Psoas muscle (tissue), 8 donors: ENCODE measurements around the gene DENND4C. TPM values are rescaled to one million over a fixed set of nuclear protein-coding genes. Genes with fewer than 3 reads are reported as not detected.

Experiments
- ATAC-seq, 4 donors: fragments of 200-7000 bp; cut with Tn5 transposase; one replicate each; pipeline ENCODE4 v1.9.1; 2020; ENCODE audit warnings: moderate library complexity in 3 of 4, mild to moderate bottlenecking in 2 of 4
- DNase-seq, 2 donors: peaks; one replicate each; pipeline ENCODE4 v3.0.0-alpha.2; 2020
- H3K27ac ChIP-seq: fragments of 200-600 bp; one replicate; pipeline ENCODE4 v1.8.0; 2022
- H3K27me3 ChIP-seq, 3 donors: fragments of 200-600 bp in 1 of 3; one replicate each; pipeline versions ENCODE4 v1.6.1 to v1.8.0; 2013 to 2022; ENCODE audit warnings: low read length in 2 of 3, mild to moderate bottlenecking in 2 of 3, moderate library complexity in 1 of 3; ENCODE audit not compliant: insufficient read depth in 3 of 3
- H3K36me3 ChIP-seq, 2 donors: fragments of 200-600 bp in 1 of 2; one replicate each; pipeline versions ENCODE4 v1.6.1 to v1.8.0; 2013 to 2022; ENCODE audit warnings: low read depth in 1 of 2, mild to moderate bottlenecking in 1 of 2, moderate library complexity in 1 of 2; ENCODE audit not compliant: insufficient read depth in 1 of 2
- H3K4me1 ChIP-seq: fragments of 200-600 bp; one replicate; pipeline ENCODE4 v1.8.0; 2022
- H3K4me3 ChIP-seq: fragments of 200-600 bp; one replicate; pipeline ENCODE4 v1.8.0; 2022; ENCODE audit warnings: mild to moderate bottlenecking
- H3K9me3 ChIP-seq: fragments of 200-600 bp; one replicate; pipeline ENCODE4 v1.8.0; 2022
- WGBS, 3 donors: extraction: QIAGEN DNeasy Blood & Tissue Kit; methylation state at CpG; one replicate each; pipeline versions ENCODE4 v1.1.6 to v1.1.7; 2013; 5-methylcytosine and 5-hydroxymethylcytosine counted together
- intact Hi-C, 2 donors: fragments of 100-400 bp; cut with DNase I; formaldehyde crosslinking; loops; one replicate each; pipeline versions ENCODE4 v1.11.0 to v1.14.2; 2022
- polyA plus RNA-seq, 3 donors: library from polyadenylated mRNA; stranded (reverse); fragments of 200-250 nt; gene quantifications; one replicate each; pipeline ENCODE4 v1.2.3, GENCODE V29; 2013
- total RNA-seq, 4 donors: library from RNA; stranded (reverse); fragmentation: NEBNext Ultra II Directional in 2 of 4; extraction: Animal tissue kit (Norgen Biotek cat#: 25700) in 2 of 4; gene quantifications; one replicate each; pipeline versions ENCODE4 v1.2.1 to v1.2.4, GENCODE V29; 2021 to 2023
- TF ChIP-seq, protein P1 (sequence below): fragments of 200-600 bp; IDR thresholded peaks from one replicate; pipeline ENCODE4 v1.8.0; 2022; ENCODE audit warnings: antibody characterized with exemption
- donor health status: healthy with polysubstance abuse.
- donor health status: DM: no; HTN: no; CAD: no; lungs with moderate emphysema.
- donor health status: Bipolar disorder and iron deficiency.
- donor health status: healthy.
- donor health status: DM: yes; HTN: yes; CAD: no.
- donor health status: DM: no; HTN: no; CAD: no.
- donor health status: DM: no; HTN: no; CAD: no.
- donor health status: DM: yes; HTN: yes; CAD: no.

DENND4C gene
- total and polyA plus RNA-seq, 7 donors = 5.6 to 16.4 (median 12.2) TPM

DNA sequence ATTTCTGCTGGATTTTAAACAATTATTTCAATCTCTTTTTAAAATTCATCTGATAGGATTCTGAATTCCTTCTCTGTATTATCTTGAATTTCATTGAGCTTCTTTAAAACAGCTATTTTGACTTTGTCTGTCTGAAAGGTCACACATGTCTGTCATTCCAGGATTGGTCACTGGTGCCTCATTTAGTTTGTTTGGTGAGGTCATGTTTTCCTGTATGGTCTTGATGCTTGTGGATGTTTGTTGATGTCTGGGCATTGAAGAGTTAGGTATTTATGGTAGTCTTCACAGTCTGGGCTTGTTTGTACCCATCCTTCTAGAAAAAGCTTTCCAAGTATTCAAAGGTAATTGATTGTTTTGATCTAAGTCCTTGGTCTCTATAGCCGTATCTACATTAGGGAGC lies 39.1 kb downstream of the DENND4C start:
- H3K27ac ChIP-seq = no peak overlapping the region
- ATAC-seq (no peak), DNase-seq (no peak)
- intact Hi-C loops = no loop called here
- H3K27me3 ChIP-seq = no peaks in the 10 kb centered on the region
- TF ChIP-seq, protein P1, sequence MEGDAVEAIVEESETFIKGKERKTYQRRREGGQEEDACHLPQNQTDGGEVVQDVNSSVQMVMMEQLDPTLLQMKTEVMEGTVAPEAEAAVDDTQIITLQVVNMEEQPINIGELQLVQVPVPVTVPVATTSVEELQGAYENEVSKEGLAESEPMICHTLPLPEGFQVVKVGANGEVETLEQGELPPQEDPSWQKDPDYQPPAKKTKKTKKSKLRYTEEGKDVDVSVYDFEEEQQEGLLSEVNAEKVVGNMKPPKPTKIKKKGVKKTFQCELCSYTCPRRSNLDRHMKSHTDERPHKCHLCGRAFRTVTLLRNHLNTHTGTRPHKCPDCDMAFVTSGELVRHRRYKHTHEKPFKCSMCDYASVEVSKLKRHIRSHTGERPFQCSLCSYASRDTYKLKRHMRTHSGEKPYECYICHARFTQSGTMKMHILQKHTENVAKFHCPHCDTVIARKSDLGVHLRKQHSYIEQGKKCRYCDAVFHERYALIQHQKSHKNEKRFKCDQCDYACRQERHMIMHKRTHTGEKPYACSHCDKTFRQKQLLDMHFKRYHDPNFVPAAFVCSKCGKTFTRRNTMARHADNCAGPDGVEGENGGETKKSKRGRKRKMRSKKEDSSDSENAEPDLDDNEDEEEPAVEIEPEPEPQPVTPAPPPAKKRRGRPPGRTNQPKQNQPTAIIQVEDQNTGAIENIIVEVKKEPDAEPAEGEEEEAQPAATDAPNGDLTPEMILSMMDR = no peak
- 96 to 100% (median 100%) methylated on average over 1 of the region's 1 CpG for WGBS, 3 donors
- H3K4me1 ChIP-seq = peaks cover 10% of the 10 kb centered on the region
- H3K4me3 ChIP-seq = no peak overlapping the region
- H3K36me3 ChIP-seq = no peaks in the 10 kb centered on the region
- H3K9me3 ChIP-seq = peaks cover 3% of the 10 kb centered on the region

DNA sequence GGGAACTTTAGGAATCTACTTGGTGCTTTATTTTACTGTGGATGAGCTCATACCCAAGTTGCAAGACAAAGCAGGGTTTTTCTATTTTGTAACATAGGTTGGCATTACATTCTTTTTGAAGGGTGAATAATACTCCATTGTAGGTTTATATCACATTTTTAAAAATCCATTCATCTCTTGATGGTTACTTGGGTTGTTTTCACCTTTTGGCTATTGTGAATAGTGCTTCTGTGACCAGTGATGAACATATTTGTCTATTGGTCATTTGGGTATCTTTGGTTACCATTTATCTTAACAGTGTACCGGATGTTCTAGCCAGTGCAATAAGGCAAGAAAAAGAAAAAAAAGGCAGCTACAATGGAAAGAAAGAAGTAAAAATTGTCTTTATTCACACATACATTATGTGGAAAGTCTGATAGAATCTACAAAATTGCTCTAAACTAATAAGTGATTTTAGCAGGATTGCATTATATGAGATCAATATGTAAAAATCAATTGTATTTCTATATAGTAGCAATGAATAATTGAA lies 40.0 kb downstream of the DENND4C start:
- H3K27ac ChIP-seq = no peak overlapping the region
- no peaks in the 10 kb centered on the region for H3K36me3 ChIP-seq
- peaks cover 10% of the 10 kb centered on the region for H3K4me1 ChIP-seq
- 97% methylated on average over 1 of the region's 1 CpG for WGBS, 3 donors
- TF ChIP-seq, protein P1 = no peak
- peaks cover 3% of the 10 kb centered on the region for H3K9me3 ChIP-seq
- H3K4me3 ChIP-seq = no peak overlapping the region
- H3K27me3 ChIP-seq = no peaks in the 10 kb centered on the region
- intact Hi-C loops = no loop called here
- ATAC-seq (no peak), DNase-seq (no peak)

DNA sequence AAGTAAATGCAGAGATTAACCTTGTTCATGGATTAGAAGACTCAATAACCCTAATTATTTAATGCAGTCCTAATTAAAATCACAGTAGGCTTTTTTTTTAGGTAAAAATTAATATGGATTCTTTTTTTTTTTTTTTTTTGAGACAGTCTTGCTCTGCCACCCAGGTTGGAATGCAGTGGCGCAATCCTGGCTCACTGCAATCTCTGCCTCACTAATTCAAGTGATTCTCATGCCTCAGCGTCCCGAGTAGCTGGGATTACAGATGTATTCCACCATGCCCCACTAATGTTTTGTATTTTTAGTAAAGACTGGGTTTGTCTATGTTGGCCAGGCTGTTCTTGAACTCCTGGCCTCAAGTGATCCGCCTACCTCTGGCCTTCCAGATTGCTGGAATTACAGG lies 40.6 kb downstream of the DENND4C start:
- WGBS, 3 donors = 94 to 99% (median 95%) methylated on average over 4 of the region's 4 CpGs

DNA sequence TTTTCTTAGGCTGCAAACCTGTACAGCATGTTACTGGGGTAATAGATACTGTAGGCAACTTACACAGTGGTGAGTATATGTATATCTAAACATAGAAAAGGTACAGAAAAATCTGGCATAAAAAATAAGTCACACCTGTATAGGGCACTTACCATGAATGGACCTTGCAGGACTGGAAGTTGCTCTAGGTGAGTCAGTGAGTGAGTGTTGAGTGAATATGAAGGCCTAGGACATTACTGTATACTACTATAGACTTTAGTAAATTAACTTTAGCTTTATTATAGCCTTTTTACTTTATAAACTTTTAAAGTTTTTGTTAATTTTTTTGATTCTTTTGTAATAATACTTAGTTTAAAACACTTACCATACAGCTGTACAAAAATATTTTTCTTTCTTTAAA lies 51.3 kb downstream of the DENND4C start:
- Histone ChIP-seq H3K27me3 (no peaks in the 10 kb centered on the region), H3K36me3 (peaks cover 0 to 2% of the 10 kb centered on the region in 2 donors), H3K4me1 (peaks cover 10% of the 10 kb centered on the region), H3K9me3 (no peaks in the 10 kb centered on the region), H3K27ac (no peak overlapping the region), H3K4me3 (no peak overlapping the region)
- DNase-seq (no peak), ATAC-seq (peak in 1 of 4 donors; percentile 32)
- TF ChIP-seq, protein P1 = no peak
- intact Hi-C loops = no loop called here

More for the DNA sequence above, 40.6 kb downstream of the DENND4C start:
- Histone ChIP-seq H3K27ac (no peak overlapping the region), H3K4me3 (no peak overlapping the region), H3K4me1 (peaks cover 10% of the 10 kb centered on the region), H3K27me3 (no peaks in the 10 kb centered on the region), H3K9me3 (peaks cover 3% of the 10 kb centered on the region), H3K36me3 (peaks cover 0 to under 1% of the 10 kb centered on the region in 2 donors)
- no peak for DNase-seq
- ATAC-seq = no peak
- intact Hi-C loops = no loop called here
- TF ChIP-seq, protein P1 = no peak

DNA sequence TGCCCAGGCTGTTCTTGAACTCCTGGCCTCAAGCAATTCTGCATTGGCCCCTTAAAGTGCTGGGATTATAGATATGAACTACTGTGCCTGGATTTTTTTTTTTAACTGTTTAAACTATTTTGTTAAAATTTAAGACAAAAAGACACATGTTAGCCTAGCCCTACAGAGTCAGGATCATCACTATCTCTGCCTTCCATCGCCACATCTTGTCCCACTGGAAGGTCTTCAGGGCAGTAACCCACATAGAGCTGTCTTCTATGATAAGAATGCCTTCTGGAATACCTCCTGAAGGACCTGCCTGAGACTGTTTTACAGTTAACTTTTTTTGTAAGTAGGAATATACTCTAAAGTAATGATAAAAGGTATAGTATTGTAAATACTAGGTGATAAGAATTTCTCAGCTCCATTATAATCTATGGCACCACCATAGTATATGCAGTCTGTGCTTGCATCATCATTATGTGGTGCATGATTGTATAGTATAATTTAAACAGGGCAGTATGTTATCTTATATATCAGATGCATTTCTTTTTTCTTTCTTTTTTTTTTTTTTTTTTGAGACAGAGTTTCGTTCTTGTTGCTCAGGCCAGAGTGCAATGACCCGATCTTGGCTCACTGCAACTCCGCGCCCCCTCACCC lies 52.7 kb downstream of the DENND4C start:
- no peak overlapping the region for H3K4me3 ChIP-seq
- H3K27ac ChIP-seq = no peak overlapping the region
- TF ChIP-seq, protein P1 = no peak
- intact Hi-C loops = no loop called here
- peaks cover 10% of the 10 kb centered on the region for H3K4me1 ChIP-seq
- no peaks in the 10 kb centered on the region for H3K27me3 ChIP-seq
- peaks cover 0 to 7% of the 10 kb centered on the region in 2 donors for H3K36me3 ChIP-seq
- DNase-seq = no peak
- 90 to 96% (median 94%) methylated on average over 5 of the region's 5 CpGs for WGBS, 3 donors
- no peak for ATAC-seq
- H3K9me3 ChIP-seq = no peaks in the 10 kb centered on the region
